ENCODE measurements around the gene BUB1. TPM values are rescaled to one million over a fixed set of nuclear protein-coding genes. Genes with fewer than 3 reads are reported as not detected.

The BUB1 gene
- total RNA-seq, 5 donors from 2014 or later (not counting 1 experiment from before 2014, with no cell fraction given), result 2.7 to 4.7 (median 3.1) TPM

GRCh38 chr2:110650346-110650745, 27.5 kb downstream of the BUB1 start:
- Histone ChIP-seq H3K9me3 (no peaks in the 10 kb centered on the region), H3K27ac (ENCODE audit: low read length) (no peak overlapping the region), H3K36me3 (ENCODE audit: control insufficient read depth in 2 of 2, extremely low read depth in 1 of 2, insufficient read depth in 1 of 2, low read length in 1 of 2) (no peaks in the 10 kb centered on the region), H3K4me3 (ENCODE audit: control insufficient read depth in 1 of 2, extremely low read depth in 1 of 2, low read length in 1 of 2) (no peak overlapping the region), H3K27me3 (replicated peaks in 1 of 2; ENCODE audit: control insufficient read depth in 2 of 2, extremely low read depth in 1 of 2, insufficient read depth in 2 of 2, low read length in 1 of 2) (no peaks in the 10 kb centered on the region), H3K4me1 (ENCODE audit: control insufficient read depth in 1 of 2, extremely low read depth in 1 of 2, insufficient read depth in 2 of 2, low read length in 2 of 2) (no peaks in the 10 kb centered on the region)
- no peaks in the 10 kb centered on the region for H3K27me3 Mint-ChIP-seq
- 92% methylated on average over 3 of the region's 4 CpGs for WGBS (ENCODE audit: insufficient coverage)
- no peaks in the 10 kb centered on the region for H3K9me3 Mint-ChIP-seq
- H3K36me3 Mint-ChIP-seq, result peaks cover 16% of the 10 kb centered on the region
- no peak overlapping the region for H3K4me3 Mint-ChIP-seq
- ATAC-seq (replicated peaks in 1 of 4) (no peak), DNase-seq (no peak)
- ChIA-PET CTCF (no interaction called here), POLR2A (no interaction called here)
- no peak overlapping the region for H3K27ac Mint-ChIP-seq
- H3K4me1 Mint-ChIP-seq, result no peaks in the 10 kb centered on the region

GRCh38 chr2:110647777-110648176, 30.1 kb downstream of the BUB1 start:
- no CpG with 5 or more reads among the region's 3 CpGs for WGBS (ENCODE audit: insufficient coverage)
- ChIA-PET CTCF (no interaction called here), POLR2A (no interaction called here)
- H3K27me3 ChIP-seq (replicated peaks in 1 of 2; ENCODE audit: control insufficient read depth in 2 of 2, extremely low read depth in 1 of 2, insufficient read depth in 2 of 2, low read length in 1 of 2), result no peaks in the 10 kb centered on the region
- H3K4me3 ChIP-seq (ENCODE audit: control insufficient read depth in 1 of 2, extremely low read depth in 1 of 2, low read length in 1 of 2), result no peak overlapping the region
- Mint-ChIP-seq H3K9me3 (no peaks in the 10 kb centered on the region), H3K4me1 (no peaks in the 10 kb centered on the region), H3K27ac (no peak overlapping the region), H3K27me3 (no peaks in the 10 kb centered on the region), H3K36me3 (peaks cover 12% of the 10 kb centered on the region), H3K4me3 (no peak overlapping the region)
- ATAC-seq (replicated peaks in 1 of 4), result no peak
- H3K9me3 ChIP-seq, result no peaks in the 10 kb centered on the region
- H3K27ac ChIP-seq (ENCODE audit: low read length), result no peak overlapping the region
- no peaks in the 10 kb centered on the region for H3K4me1 ChIP-seq (ENCODE audit: control insufficient read depth in 1 of 2, extremely low read depth in 1 of 2, insufficient read depth in 2 of 2, low read length in 2 of 2)
- no peaks in the 10 kb centered on the region for H3K36me3 ChIP-seq (ENCODE audit: control insufficient read depth in 2 of 2, extremely low read depth in 1 of 2, insufficient read depth in 1 of 2, low read length in 1 of 2)
- no peak for DNase-seq

GRCh38 chr2:110645616-110646015, 32.2 kb downstream of the BUB1 start:
- ChIA-PET POLR2A (no interaction called here), CTCF (no interaction called here)
- no peak overlapping the region for H3K27ac Mint-ChIP-seq
- Histone ChIP-seq H3K27me3 (replicated peaks in 1 of 2; ENCODE audit: control insufficient read depth in 2 of 2, extremely low read depth in 1 of 2, insufficient read depth in 2 of 2, low read length in 1 of 2) (no peaks in the 10 kb centered on the region), H3K27ac (ENCODE audit: low read length) (no peak overlapping the region), H3K9me3 (no peaks in the 10 kb centered on the region), H3K36me3 (ENCODE audit: control insufficient read depth in 2 of 2, extremely low read depth in 1 of 2, insufficient read depth in 1 of 2, low read length in 1 of 2) (no peaks in the 10 kb centered on the region), H3K4me1 (ENCODE audit: control insufficient read depth in 1 of 2, extremely low read depth in 1 of 2, insufficient read depth in 2 of 2, low read length in 2 of 2) (no peaks in the 10 kb centered on the region), H3K4me3 (ENCODE audit: control insufficient read depth in 1 of 2, extremely low read depth in 1 of 2, low read length in 1 of 2) (no peak overlapping the region)
- no peaks in the 10 kb centered on the region for H3K27me3 Mint-ChIP-seq
- DNase-seq (no peak), ATAC-seq (replicated peaks in 1 of 4) (no peak)
- no peaks in the 10 kb centered on the region for H3K9me3 Mint-ChIP-seq
- H3K36me3 Mint-ChIP-seq, result peaks cover 18% of the 10 kb centered on the region
- no peak overlapping the region for H3K4me3 Mint-ChIP-seq
- no CpG with 5 or more reads among the region's 2 CpGs for WGBS (ENCODE audit: insufficient coverage)
- H3K4me1 Mint-ChIP-seq, result no peaks in the 10 kb centered on the region

- Histone ChIP-seq H3K36me3 (ENCODE audit: control insufficient read depth in 2 of 2, extremely low read depth in 1 of 2, insufficient read depth in 1 of 2, low read length in 1 of 2) (no peaks in the 10 kb centered on the region), H3K27ac (ENCODE audit: low read length) (no peak overlapping the region), H3K4me3 (ENCODE audit: control insufficient read depth in 1 of 2, extremely low read depth in 1 of 2, low read length in 1 of 2) (no peak overlapping the region), H3K4me1 (ENCODE audit: control insufficient read depth in 1 of 2, extremely low read depth in 1 of 2, insufficient read depth in 2 of 2, low read length in 2 of 2) (no peaks in the 10 kb centered on the region), H3K9me3 (no peaks in the 10 kb centered on the region), H3K27me3 (replicated peaks in 1 of 2; ENCODE audit: control insufficient read depth in 2 of 2, extremely low read depth in 1 of 2, insufficient read depth in 2 of 2, low read length in 1 of 2) (no peaks in the 10 kb centered on the region)
- Mint-ChIP-seq H3K27ac (no peak overlapping the region), H3K9me3 (no peaks in the 10 kb centered on the region), H3K4me1 (no peaks in the 10 kb centered on the region), H3K4me3 (no peak overlapping the region), H3K27me3 (no peaks in the 10 kb centered on the region), H3K36me3 (peaks cover 13% of the 10 kb centered on the region)
- ChIA-PET CTCF (no interaction called here), POLR2A (no interaction called here)
- ATAC-seq (replicated peaks in 1 of 4), result no peak
- no peak for DNase-seq
- WGBS (ENCODE audit: insufficient coverage), result no CpG with 5 or more reads among the region's 3 CpGs
These were observed 33.5 kb downstream of the BUB1 start for GRCh38 chr2:110644357-110644756.

- no peak for DNase-seq
- Mint-ChIP-seq H3K27ac (no peak overlapping the region), H3K9me3 (no peaks in the 10 kb centered on the region), H3K36me3 (peaks cover 13% of the 10 kb centered on the region), H3K4me1 (no peaks in the 10 kb centered on the region), H3K4me3 (no peak overlapping the region), H3K27me3 (no peaks in the 10 kb centered on the region)
- H3K4me1 ChIP-seq (ENCODE audit: control insufficient read depth in 1 of 2, extremely low read depth in 1 of 2, insufficient read depth in 2 of 2, low read length in 2 of 2), result no peaks in the 10 kb centered on the region
- ATAC-seq (replicated peaks in 1 of 4), result no peak
- H3K27me3 ChIP-seq (replicated peaks in 1 of 2; ENCODE audit: control insufficient read depth in 2 of 2, extremely low read depth in 1 of 2, insufficient read depth in 2 of 2, low read length in 1 of 2), result no peaks in the 10 kb centered on the region
- H3K4me3 ChIP-seq (ENCODE audit: control insufficient read depth in 1 of 2, extremely low read depth in 1 of 2, low read length in 1 of 2), result no peak overlapping the region
- no peak overlapping the region for H3K27ac ChIP-seq (ENCODE audit: low read length)
- no peaks in the 10 kb centered on the region for H3K36me3 ChIP-seq (ENCODE audit: control insufficient read depth in 2 of 2, extremely low read depth in 1 of 2, insufficient read depth in 1 of 2, low read length in 1 of 2)
- POLR2A ChIA-PET, result no interaction called here
- CTCF ChIA-PET, result interaction anchor here in 1 of 2 donors (0.6 kb wide), 1 partner anchor 1924 kb away, joined by 3 read pairs; no protein-coding TSS in a partner anchor
- H3K9me3 ChIP-seq, result no peaks in the 10 kb centered on the region
These were observed 35.5 kb downstream of the BUB1 start for GRCh38 chr2:110642360-110642759.

- Mint-ChIP-seq H3K27ac (no peak overlapping the region), H3K9me3 (no peaks in the 10 kb centered on the region)
- POLR2A ChIA-PET, result no interaction called here
These were observed 37.9 kb downstream of the BUB1 start for GRCh38 chr2:110639972-110640371.

More at GRCh38 chr2:110639972-110640371, 37.9 kb downstream of the BUB1 start:
- no peaks in the 10 kb centered on the region for H3K4me1 ChIP-seq (ENCODE audit: control insufficient read depth in 1 of 2, extremely low read depth in 1 of 2, insufficient read depth in 2 of 2, low read length in 2 of 2)
- no peak overlapping the region for H3K27ac ChIP-seq (ENCODE audit: low read length)
- H3K27me3 Mint-ChIP-seq, result no peaks in the 10 kb centered on the region
- H3K9me3 ChIP-seq, result no peaks in the 10 kb centered on the region
- ATAC-seq (replicated peaks in 1 of 4) (no peak), DNase-seq (no peak)
- H3K4me3 ChIP-seq (ENCODE audit: control insufficient read depth in 1 of 2, extremely low read depth in 1 of 2, low read length in 1 of 2), result no peak overlapping the region
- H3K36me3 Mint-ChIP-seq, result peaks cover 13% of the 10 kb centered on the region
- H3K4me1 Mint-ChIP-seq, result no peaks in the 10 kb centered on the region
- no peak overlapping the region for H3K4me3 Mint-ChIP-seq
- CTCF ChIA-PET, result interaction anchor here (0.6 to 1.0 kb wide), 3 partner anchors 47 to 76 kb away, joined by 3 read pairs; no protein-coding TSS in a partner anchor
- no peaks in the 10 kb centered on the region for H3K36me3 ChIP-seq (ENCODE audit: control insufficient read depth in 2 of 2, extremely low read depth in 1 of 2, insufficient read depth in 1 of 2, low read length in 1 of 2)
- H3K27me3 ChIP-seq (replicated peaks in 1 of 2; ENCODE audit: control insufficient read depth in 2 of 2, extremely low read depth in 1 of 2, insufficient read depth in 2 of 2, low read length in 1 of 2), result no peaks in the 10 kb centered on the region
- 100% methylated on average over 1 of the region's 3 CpGs for WGBS (ENCODE audit: insufficient coverage)

Measured in T-cell (primary cell).